Endothelial cell (in vitro differentiated cells): ENCODE data around the gene TMEM201. TPM values are rescaled to one million over a fixed set of nuclear protein-coding genes. Genes with fewer than 3 reads are reported as not detected.

Source experiments
- DNase-seq: peaks from one replicate; pipeline ENCODE4 v3.0.0; 2021; ENCODE audit warnings: low spot score
- H3K27ac Mint-ChIP-seq: one replicate; pipeline ENCODE4 v1.8.0; 2021; ENCODE audit warnings: mixed read lengths, inconsistent platforms; ENCODE audit not compliant: unreplicated experiment
- H3K27me3 Mint-ChIP-seq: one replicate; pipeline ENCODE4 v1.8.0; 2021; ENCODE audit warnings: mild to moderate bottlenecking, moderate library complexity, mixed read lengths, inconsistent platforms; ENCODE audit not compliant: unreplicated experiment
- H3K36me3 Mint-ChIP-seq: one replicate; pipeline ENCODE4 v1.8.0; 2021; ENCODE audit warnings: mild to moderate bottlenecking, low read depth, mixed read lengths, inconsistent platforms; ENCODE audit not compliant: unreplicated experiment
- H3K4me1 Mint-ChIP-seq: one replicate; pipeline ENCODE4 v1.8.0; 2021; ENCODE audit warnings: mild to moderate bottlenecking, mixed read lengths, inconsistent platforms; ENCODE audit not compliant: unreplicated experiment
- H3K4me3 Mint-ChIP-seq: one replicate; pipeline ENCODE4 v1.8.0; 2021; ENCODE audit warnings: mild to moderate bottlenecking, mixed read lengths, inconsistent platforms; ENCODE audit not compliant: unreplicated experiment
- H3K9me3 Mint-ChIP-seq: one replicate; pipeline ENCODE4 v1.8.0; 2021; ENCODE audit warnings: mixed read lengths, inconsistent platforms; ENCODE audit not compliant: unreplicated experiment
- CTCF ChIP-seq: fragments of 200-600 bp; sonication (generic); IDR thresholded peaks from one replicate; pipeline ENCODE4 v1.5.0; 2021; ENCODE audit warnings: antibody characterized with exemption; ENCODE audit not compliant: unreplicated experiment
- total RNA-seq: library from RNA; stranded (reverse); fragmentation: NEBNext Ultra II Directional; extraction: Animal tissue kit (Norgen Biotek cat#: 25700); gene quantifications from one replicate; pipeline ENCODE4 v1.2.1, GENCODE V29; 2021; ENCODE audit not compliant: unreplicated experiment

The TMEM201 gene
- total RNA-seq, 1 donor from 2014 or later = 19.1 TPM

GRCh38 chr1:9589719-9590157, 1.0 kb downstream of the TMEM201 start:
- peak overlapping the region; percentile 52 for H3K27ac Mint-ChIP-seq
- H3K4me1 Mint-ChIP-seq = peaks cover 40% of the 10 kb centered on the region
- H3K27me3 Mint-ChIP-seq = peaks cover 12% of the 10 kb centered on the region
- no peaks in the 10 kb centered on the region for H3K9me3 Mint-ChIP-seq
- no peak for DNase-seq
- H3K36me3 Mint-ChIP-seq = no peaks in the 10 kb centered on the region
- H3K4me3 Mint-ChIP-seq = peak overlapping the region; percentile 89
- TF ChIP-seq CTCF = no peak

- no peaks in the 10 kb centered on the region for H3K36me3 Mint-ChIP-seq
- H3K27me3 Mint-ChIP-seq = peaks cover 12% of the 10 kb centered on the region
- no peak for TF ChIP-seq CTCF
- H3K27ac Mint-ChIP-seq = no peak overlapping the region
- peaks cover 40% of the 10 kb centered on the region for H3K4me1 Mint-ChIP-seq
- H3K9me3 Mint-ChIP-seq = no peaks in the 10 kb centered on the region
- peak overlapping the region; percentile 89 for H3K4me3 Mint-ChIP-seq
- DNase-seq = no peak
Observed at GRCh38 chr1:9590201-9590600, 1.5 kb downstream of the TMEM201 start.

GRCh38 chr1:9590945-9591668, 2.4 kb downstream of the TMEM201 start:
- Mint-ChIP-seq H3K27ac (peak overlapping the region; percentile 6), H3K4me3 (peak overlapping the region; percentile 62), H3K27me3 (peaks cover 12% of the 10 kb centered on the region), H3K36me3 (no peaks in the 10 kb centered on the region), H3K4me1 (peaks cover 40% of the 10 kb centered on the region), H3K9me3 (no peaks in the 10 kb centered on the region)
- TF ChIP-seq CTCF = no peak
- DNase-seq = no peak

DNA sequence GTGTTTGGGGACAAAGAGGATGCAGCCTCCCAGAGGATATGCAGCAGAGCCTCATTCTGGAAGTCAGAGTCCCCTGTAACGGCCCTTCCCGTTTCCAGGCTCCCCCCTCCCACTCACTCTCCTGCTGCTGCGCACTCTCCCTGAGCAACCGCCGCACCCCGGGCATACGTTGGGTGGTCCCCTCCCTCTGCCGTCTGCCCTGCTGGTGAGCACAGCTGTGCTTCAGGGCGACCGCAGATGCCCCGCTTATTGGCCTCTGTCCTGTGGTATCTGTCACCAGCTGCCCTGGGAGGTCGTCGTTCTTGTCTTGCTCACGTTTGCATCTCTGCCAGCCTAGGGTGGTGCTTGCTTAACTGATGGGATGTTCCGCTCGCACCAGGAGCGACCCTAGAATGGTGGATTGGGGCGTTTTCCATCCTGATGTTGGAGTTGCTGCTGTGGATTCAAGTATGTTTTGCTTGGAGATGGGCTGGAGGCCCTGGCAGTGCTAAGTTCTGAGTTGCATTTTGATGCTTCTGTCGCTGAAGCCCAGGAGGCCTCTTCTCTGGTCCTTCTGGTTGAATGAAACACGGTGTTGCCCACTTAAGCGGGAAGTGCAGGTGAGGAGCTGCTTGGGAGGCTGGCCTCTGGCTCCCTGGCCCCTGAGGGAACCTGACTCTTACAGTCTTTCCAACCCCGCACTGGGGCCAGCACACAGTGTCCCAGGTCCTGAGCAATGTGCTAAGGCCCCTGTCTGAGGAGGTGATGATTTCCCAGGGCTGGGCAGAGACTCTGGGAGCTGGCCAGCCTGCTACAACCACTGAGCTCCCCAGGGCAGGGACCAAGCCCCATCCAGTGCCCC, 3.2 kb downstream of the TMEM201 start:
- Mint-ChIP-seq H3K4me3 (peak overlapping the region; percentile 70), H3K27ac (no peak overlapping the region), H3K9me3 (no peaks in the 10 kb centered on the region), H3K36me3 (no peaks in the 10 kb centered on the region), H3K4me1 (peaks cover 37% of the 10 kb centered on the region), H3K27me3 (peaks cover 12% of the 10 kb centered on the region)
- TF ChIP-seq CTCF = no peak
- DNase-seq = no peak
